K562 (cell line): ENCODE data around the gene TMEM69. TPM values are rescaled to one million over a fixed set of nuclear protein-coding genes. Genes with fewer than 3 reads are reported as not detected.

Experiments
- FOXJ2 ChIP-seq: fragments of 200-800 bp; sonication (Bioruptor generic); IDR thresholded peaks from 2 replicates; pipeline ENCODE4 v1.6.1; 2016; ENCODE audit warnings: missing genetic modification characterization, missing compliant biosample characterization
- GATAD2A ChIP-seq: fragments of 450-650 bp; IDR thresholded peaks from 2 replicates; pipeline ENCODE4 v1.6.1; 2017
- KDM2B ChIP-seq: fragments of 250-450 bp; sonication (Bioruptor Pico); IDR thresholded peaks from 2 replicates; pipeline ENCODE4 v1.8.0; 2021; ENCODE audit warnings: mild to moderate bottlenecking, moderate library complexity
- TRIM24 ChIP-seq, 2 experiments: fragments of 450-650 bp; IDR thresholded peaks; 2 replicates each; pipeline ENCODE4 v1.6.1; 2016
- TSC22D4 ChIP-seq: fragments of 450-650 bp; IDR thresholded peaks from 2 replicates; pipeline ENCODE4 v1.6.1; 2016; ENCODE audit warnings: missing genetic modification characterization, missing biosample characterization, control low read depth
- USF1 ChIP-seq: sonication (generic); formaldehyde crosslinking; IDR thresholded peaks from 2 replicates; pipeline ENCODE4 v1.9.0; 2022; ENCODE audit warnings: mild to moderate bottlenecking, missing genetic modification reagents
- ZBTB33 ChIP-seq: sonication (generic); formaldehyde crosslinking; IDR thresholded peaks from 2 replicates; pipeline ENCODE4 v1.8.1; 2023; ENCODE audit warnings: mild to moderate bottlenecking, missing genetic modification reagents
- ZNF696 ChIP-seq: fragments of 250-450 bp; sonication (Bioruptor Pico); conservative IDR thresholded peaks from 2 replicates; pipeline ENCODE4 v1.4.0; 2020; ENCODE audit warnings: mild to moderate bottlenecking, moderate library complexity
- polyA plus RNA-seq, 8 experiments: library from polyadenylated mRNA; depleted of rRNA in 4 of 8; stranded (reverse) in 5 of 8; unstranded in 3 of 8; fragments of >200 nt; fragmentation: Nextera tagmentation in 2 of 8; fragmentation: Illumina TruSeq in 1 of 8; extraction: Ambion mirVana in 2 of 8; extraction: Trizol in 1 of 8; gene quantifications; 2 replicates each; pipeline versions ENCODE4 v1.2.1 to v1.2.3, GENCODE V29; 2011 to 2014; ENCODE audit warnings: inconsistent platforms in 1 of 8, missing spikeins in 1 of 8
- total RNA-seq, 7 experiments: library from RNA; depleted of rRNA in 6 of 7; stranded (reverse); fragments of >200 nt in 6 of 7; fragmentation: Illumina TruSeq in 2 of 7; extraction: Trizol in 2 of 7; gene quantifications; 2 replicates each; pipeline versions ENCODE4 v1.2.1 to v1.2.3, GENCODE V29; 2011 to 2021; ENCODE audit warnings: low replicate concordance in 1 of 7
- TF ChIP-seq, protein P1 (sequence below): fragments of 250-450 bp; sonication (Bioruptor Pico); IDR thresholded peaks from 2 replicates; pipeline ENCODE4 v1.4.0; 2020; ENCODE audit warnings: mild to moderate bottlenecking
- TF ChIP-seq, protein P2 (sequence below): fragments of 450-650 bp; IDR thresholded peaks from 2 replicates; pipeline ENCODE4 v1.6.1; 2016; ENCODE audit warnings: antibody characterized with exemption

Gene TMEM69
- total and polyA plus RNA-seq, 9 of the 15 experiments (the other 6 are each of a cell fraction or from before 2014, with no cell fraction given): 47.3 to 248 (median 103) TPM

DNA sequence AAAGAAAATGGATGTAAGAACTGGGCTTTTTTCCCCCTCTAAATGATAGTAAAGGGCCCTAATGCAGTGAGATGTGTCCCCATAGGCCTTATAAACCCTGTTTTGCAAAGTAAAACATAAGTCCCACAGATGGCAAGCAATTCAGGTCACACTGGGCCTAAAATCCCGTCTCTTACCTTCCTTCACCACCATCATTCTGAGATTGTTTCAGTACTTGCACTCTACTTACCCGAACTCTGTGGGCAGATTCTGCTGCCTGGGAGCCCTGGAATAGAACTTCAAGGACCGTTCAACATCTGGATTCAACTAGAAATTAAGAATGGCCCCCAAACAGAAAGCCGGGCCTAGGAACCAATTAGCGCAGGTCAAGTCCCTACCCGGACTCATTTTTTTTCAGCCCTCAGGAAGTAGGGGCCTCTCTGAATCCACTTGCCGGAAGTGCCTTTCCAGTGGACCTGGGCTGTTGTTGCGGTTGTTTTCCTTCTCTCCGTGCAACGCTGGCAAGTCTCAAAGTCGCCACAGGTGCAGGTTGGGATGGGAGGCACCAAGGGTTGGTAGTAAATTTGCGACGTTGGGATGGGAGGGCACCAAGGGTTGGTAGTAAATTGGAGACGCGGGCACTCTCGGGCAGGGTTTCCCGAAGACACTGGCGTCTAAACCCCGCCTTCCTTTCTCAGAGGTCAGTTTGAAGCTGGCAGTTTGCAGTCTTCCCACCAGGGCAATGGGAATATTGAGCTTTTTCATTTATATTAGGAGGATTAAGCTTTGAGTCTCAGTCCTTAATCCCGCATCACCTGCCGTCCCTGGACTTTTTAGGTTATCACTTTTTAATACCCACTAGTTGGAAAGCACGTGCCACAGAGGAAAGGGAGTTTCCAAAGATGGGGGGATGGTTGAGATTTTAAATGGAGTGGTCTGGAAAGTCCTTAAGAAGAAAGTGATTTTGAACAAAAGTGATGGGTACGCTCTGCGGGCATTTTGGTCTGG, at the start of gene TMEM69 (continued):
- TF ChIP-seq, protein P1, sequence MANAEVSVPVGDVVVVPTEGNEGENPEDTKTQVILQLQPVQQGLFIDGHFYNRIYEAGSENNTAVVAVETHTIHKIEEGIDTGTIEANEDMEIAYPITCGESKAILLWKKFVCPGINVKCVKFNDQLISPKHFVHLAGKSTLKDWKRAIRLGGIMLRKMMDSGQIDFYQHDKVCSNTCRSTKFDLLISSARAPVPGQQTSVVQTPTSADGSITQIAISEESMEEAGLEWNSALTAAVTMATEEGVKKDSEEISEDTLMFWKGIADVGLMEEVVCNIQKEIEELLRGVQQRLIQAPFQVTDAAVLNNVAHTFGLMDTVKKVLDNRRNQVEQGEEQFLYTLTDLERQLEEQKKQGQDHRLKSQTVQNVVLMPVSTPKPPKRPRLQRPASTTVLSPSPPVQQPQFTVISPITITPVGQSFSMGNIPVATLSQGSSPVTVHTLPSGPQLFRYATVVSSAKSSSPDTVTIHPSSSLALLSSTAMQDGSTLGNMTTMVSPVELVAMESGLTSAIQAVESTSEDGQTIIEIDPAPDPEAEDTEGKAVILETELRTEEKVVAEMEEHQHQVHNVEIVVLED: no peak
- TF ChIP-seq KDM2B (CRISPR knock-in tag) (no peak), FOXJ2 (tag) (peak; percentile 88), TRIM24 (IDR thresholded peaks at IDR 0.05) (peak in 1 of 2 experiments; percentile 98; a peak in 2 of 4 replicates), ZBTB33 (CRISPR knock-in tag) (no peak; the same call in 1 of the 2 replicates), GATAD2A (peak; percentile 72; the same call in 1 of the 2 replicates), ZNF696 (no peak), TSC22D4 (tag) (no peak), USF1 (CRISPR knock-in tag) (no peak)
- TF ChIP-seq, protein P2, sequence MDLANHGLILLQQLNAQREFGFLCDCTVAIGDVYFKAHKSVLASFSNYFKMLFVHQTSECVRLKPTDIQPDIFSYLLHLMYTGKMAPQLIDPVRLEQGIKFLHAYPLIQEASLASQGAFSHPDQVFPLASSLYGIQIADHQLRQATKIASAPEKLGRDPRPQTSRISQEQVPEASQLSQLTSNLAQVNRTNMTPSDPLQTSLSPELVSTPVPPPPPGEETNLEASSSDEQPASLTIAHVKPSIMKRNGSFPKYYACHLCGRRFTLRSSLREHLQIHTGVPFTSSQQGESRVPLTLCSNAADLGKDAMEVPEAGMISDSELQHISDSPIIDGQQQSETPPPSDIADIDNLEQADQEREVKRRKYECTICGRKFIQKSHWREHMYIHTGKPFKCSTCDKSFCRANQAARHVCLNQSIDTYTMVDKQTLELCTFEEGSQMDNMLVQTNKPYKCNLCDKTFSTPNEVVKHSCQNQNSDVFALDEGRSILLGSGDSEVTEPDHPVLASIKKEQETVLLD: no peak; the same call in 1 of the 2 replicates
